ENCODE results near the gene CNOT1. TPM values are rescaled to one million over a fixed set of nuclear protein-coding genes. Genes with fewer than 3 reads are reported as not detected.

Gene CNOT1
- total RNA-seq, 2 experiments from 2014 or later, result 164 to 184 TPM

- Mint-ChIP-seq H3K4me1 (ENCODE audit: low read depth) (no peaks in the 10 kb centered on the region), H3K27ac (peak overlapping the region; percentile 30), H3K4me3 (no peak overlapping the region), H3K9me3 (no peaks in the 10 kb centered on the region), H3K36me3 (ENCODE audit: low read depth) (peaks cover 90% of the 10 kb centered on the region), H3K27me3 (no peaks in the 10 kb centered on the region)
- ChIA-PET POLR2A (no interaction called here), CTCF (interaction anchor here (1.1 kb wide), 1 partner anchor 30 kb away, joined by 3 read pairs; no protein-coding TSS in a partner anchor)
- DNase-seq (no peak), ATAC-seq (ENCODE audit: poor library complexity) (no peak)
- intact Hi-C loops (cut with DNase I, micrococcal nuclease), result no loop called here
- Histone ChIP-seq H3K27ac (ENCODE audit: low read depth in 1 of 2, low read length in 2 of 2) (no peak overlapping the region), H3K4me1 (ENCODE audit: insufficient read depth, low read length) (no peaks in the 10 kb centered on the region), H3K4me3 (ENCODE audit: low read length) (no peak overlapping the region), H3K27me3 (ENCODE audit: control insufficient read depth in 1 of 2, insufficient read depth in 2 of 2, low read length in 2 of 2) (no peaks in the 10 kb centered on the region), H3K36me3 (ENCODE audit: insufficient read depth, low read length) (peaks cover 98% of the 10 kb centered on the region), H3K9me3 (ENCODE audit: control insufficient read depth in 1 of 2, insufficient read depth in 1 of 2, low read length in 2 of 2) (no peaks in the 10 kb centered on the region)
- TF ChIP-seq CTCF (IDR thresholded peaks at IDR 0.05), result no peak
Measured at GRCh38 chr16:58579587-58579986, 50.0 kb downstream of the CNOT1 start.

- no peak for ATAC-seq (ENCODE audit: poor library complexity)
- Mint-ChIP-seq H3K27ac (no peak overlapping the region), H3K4me3 (no peak overlapping the region), H3K27me3 (no peaks in the 10 kb centered on the region), H3K36me3 (ENCODE audit: low read depth) (peaks cover 94% of the 10 kb centered on the region), H3K4me1 (ENCODE audit: low read depth) (no peaks in the 10 kb centered on the region), H3K9me3 (no peaks in the 10 kb centered on the region)
- Histone ChIP-seq H3K4me1 (ENCODE audit: insufficient read depth, low read length) (no peaks in the 10 kb centered on the region), H3K4me3 (ENCODE audit: low read length) (no peak overlapping the region), H3K36me3 (ENCODE audit: insufficient read depth, low read length) (peaks cover 98% of the 10 kb centered on the region), H3K9me3 (ENCODE audit: control insufficient read depth in 1 of 2, insufficient read depth in 1 of 2, low read length in 2 of 2) (no peaks in the 10 kb centered on the region), H3K27ac (ENCODE audit: low read depth in 1 of 2, low read length in 2 of 2) (no peak overlapping the region), H3K27me3 (ENCODE audit: control insufficient read depth in 1 of 2, insufficient read depth in 2 of 2, low read length in 2 of 2) (no peaks in the 10 kb centered on the region)
- CTCF ChIA-PET, result interaction anchor here (0.7 to 1.4 kb wide), 3 partner anchors 9 to 177 kb away, joined by 3 read pairs; no protein-coding TSS in a partner anchor
- no peak for TF ChIP-seq CTCF (IDR thresholded peaks at IDR 0.05)
- intact Hi-C loops (cut with DNase I, micrococcal nuclease), result no loop called here
- POLR2A ChIA-PET, result no interaction called here
- no peak for DNase-seq
Measured at GRCh38 chr16:58578642-58579041, 51.0 kb downstream of the CNOT1 start.

GRCh38 chr16:58577141-58577540 is 52.5 kb downstream of the CNOT1 start:
- no peak overlapping the region for H3K4me3 ChIP-seq (ENCODE audit: low read length)
- no peak for ATAC-seq (ENCODE audit: poor library complexity)
- TF ChIP-seq CTCF (IDR thresholded peaks at IDR 0.05), result no peak
- no peaks in the 10 kb centered on the region for H3K27me3 ChIP-seq (ENCODE audit: control insufficient read depth in 1 of 2, insufficient read depth in 2 of 2, low read length in 2 of 2)
- Mint-ChIP-seq H3K36me3 (ENCODE audit: low read depth) (peaks cover 93% of the 10 kb centered on the region), H3K27ac (no peak overlapping the region), H3K9me3 (no peaks in the 10 kb centered on the region), H3K4me3 (no peak overlapping the region), H3K27me3 (no peaks in the 10 kb centered on the region), H3K4me1 (ENCODE audit: low read depth) (no peaks in the 10 kb centered on the region)
- intact Hi-C loops (cut with DNase I, micrococcal nuclease), result no loop called here
- ChIA-PET CTCF (no interaction called here), POLR2A (no interaction called here)
- H3K27ac ChIP-seq (ENCODE audit: low read depth in 1 of 2, low read length in 2 of 2), result no peak overlapping the region
- DNase-seq, result no peak
- peaks cover 91% of the 10 kb centered on the region for H3K36me3 ChIP-seq (ENCODE audit: insufficient read depth, low read length)
- no peaks in the 10 kb centered on the region for H3K4me1 ChIP-seq (ENCODE audit: insufficient read depth, low read length)
- no peaks in the 10 kb centered on the region for H3K9me3 ChIP-seq (ENCODE audit: control insufficient read depth in 1 of 2, insufficient read depth in 1 of 2, low read length in 2 of 2)

Measured in CD4-positive, alpha-beta T cell (primary cell).